Activated T-cell treated with anti-CD3 and anti-CD28 coated beads, Interleukin-2, amount 50 U/mL, for 4 hours (primary cell): ENCODE data around the gene PARVB. TPM values are rescaled to one million over a fixed set of nuclear protein-coding genes. Genes with fewer than 3 reads are reported as not detected.

ENCODE experiments used
- ATAC-seq, 2 donors: fragments of 200-7000 bp; cut with Tn5 transposase; one replicate each; pipeline ENCODE4 v1.10.0; 2021
- DNase-seq: peaks from one replicate; pipeline ENCODE4 v3.0.0-alpha.2; 2020
- H3K27me3 Mint-ChIP-seq: one replicate; pipeline ENCODE4 v1.8.0; 2021; ENCODE audit warnings: low read depth, mixed read lengths
- H3K36me3 Mint-ChIP-seq: one replicate; pipeline ENCODE4 v1.8.0; 2022; ENCODE audit warnings: mixed read lengths; ENCODE audit not compliant: insufficient read depth
- H3K4me1 Mint-ChIP-seq: one replicate; pipeline ENCODE4 v1.8.0; 2021; ENCODE audit warnings: low read depth, mixed read lengths
- H3K4me3 Mint-ChIP-seq: one replicate; pipeline ENCODE4 v1.8.0; 2021; ENCODE audit warnings: mild to moderate bottlenecking, moderate library complexity, mixed read lengths
- H3K9me3 Mint-ChIP-seq: one replicate; pipeline ENCODE4 v1.8.0; 2021; ENCODE audit warnings: mixed read lengths
- total RNA-seq, 3 donors: library from RNA; stranded (reverse); gene quantifications; one replicate each; pipeline ENCODE4 v1.2.1, GENCODE V29; 2021

The PARVB gene
- total RNA-seq, 3 donors from 2014 or later: 15.1 to 21.5 (median 19.6) TPM

DNA sequence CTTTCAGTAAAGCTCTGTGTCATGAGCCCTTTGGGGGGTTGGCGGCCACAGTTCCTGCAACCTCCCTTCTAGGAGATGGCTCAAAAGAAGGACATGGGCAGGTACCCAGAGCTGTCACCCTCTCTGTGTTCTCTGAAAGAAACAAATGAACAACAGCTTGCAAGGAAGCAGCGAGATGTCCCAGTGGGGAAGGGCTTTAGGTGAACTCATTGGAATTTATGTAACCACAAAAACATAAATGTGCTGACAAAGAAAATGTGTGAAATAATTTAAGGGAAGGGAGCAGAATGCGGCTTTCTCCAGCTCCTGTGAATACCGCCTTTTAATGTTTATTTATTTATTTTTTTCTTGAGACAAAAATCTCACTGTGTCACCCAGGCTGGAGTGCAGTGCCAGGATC, 159.9 kb downstream of the PARVB start:
- Mint-ChIP-seq H3K4me3 (no peak overlapping the region), H3K9me3 (no peaks in the 10 kb centered on the region), H3K36me3 (peaks cover 3% of the 10 kb centered on the region)

DNA sequence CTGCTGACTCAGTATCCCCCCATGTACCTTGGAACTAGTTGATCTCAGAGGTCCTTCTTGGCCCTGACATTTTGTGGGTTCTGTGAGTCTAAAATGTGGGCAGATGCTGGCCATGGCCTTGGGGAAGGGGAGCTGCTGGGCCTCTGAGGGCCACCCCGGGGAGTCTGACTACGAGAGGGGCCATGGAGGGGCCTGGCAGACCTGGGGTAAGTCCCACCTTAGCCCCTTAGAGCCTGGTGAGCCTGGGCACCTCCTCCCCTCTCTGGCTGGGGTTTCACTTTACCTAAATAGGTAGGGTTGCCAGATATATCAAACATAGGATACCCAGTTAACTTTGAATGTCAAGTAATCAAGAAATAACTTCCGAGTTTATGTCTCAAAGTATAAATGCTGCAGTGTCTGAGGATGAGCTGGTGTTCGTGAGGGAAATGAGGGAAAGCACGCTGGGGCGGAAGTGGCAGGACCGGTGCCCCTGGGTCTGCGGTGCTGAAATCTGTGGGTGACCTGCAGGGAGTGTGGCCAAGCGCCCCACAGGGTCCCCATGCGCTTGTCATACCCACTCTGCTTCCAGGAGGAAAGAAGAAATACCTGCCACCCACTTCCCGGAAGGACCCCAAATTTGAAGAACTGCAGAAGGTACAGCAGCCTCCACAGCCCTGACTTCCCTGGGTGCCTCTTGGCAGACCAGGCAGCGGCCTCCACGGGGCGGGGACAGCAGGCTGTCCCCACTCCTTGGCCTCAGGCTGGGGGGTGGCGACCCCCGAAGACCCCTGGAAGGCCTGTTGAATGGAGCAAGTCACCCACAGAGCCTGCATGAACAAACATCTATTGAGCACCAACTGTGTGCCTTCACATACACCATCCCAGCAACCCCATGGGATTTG, 161.4 kb downstream of the PARVB start:
- no peak overlapping the region for H3K4me3 Mint-ChIP-seq
- no peaks in the 10 kb centered on the region for H3K27me3 Mint-ChIP-seq
- peaks cover 3% of the 10 kb centered on the region for H3K36me3 Mint-ChIP-seq
- H3K4me1 Mint-ChIP-seq: peaks cover 23% of the 10 kb centered on the region
- ATAC-seq (no peak), DNase-seq (no peak)
- H3K9me3 Mint-ChIP-seq: no peaks in the 10 kb centered on the region

More for the DNA sequence above, 159.9 kb downstream of the PARVB start:
- Mint-ChIP-seq H3K27me3 (no peaks in the 10 kb centered on the region), H3K4me1 (peaks cover 27% of the 10 kb centered on the region)
- no peak for DNase-seq
- ATAC-seq: no peak

DNA sequence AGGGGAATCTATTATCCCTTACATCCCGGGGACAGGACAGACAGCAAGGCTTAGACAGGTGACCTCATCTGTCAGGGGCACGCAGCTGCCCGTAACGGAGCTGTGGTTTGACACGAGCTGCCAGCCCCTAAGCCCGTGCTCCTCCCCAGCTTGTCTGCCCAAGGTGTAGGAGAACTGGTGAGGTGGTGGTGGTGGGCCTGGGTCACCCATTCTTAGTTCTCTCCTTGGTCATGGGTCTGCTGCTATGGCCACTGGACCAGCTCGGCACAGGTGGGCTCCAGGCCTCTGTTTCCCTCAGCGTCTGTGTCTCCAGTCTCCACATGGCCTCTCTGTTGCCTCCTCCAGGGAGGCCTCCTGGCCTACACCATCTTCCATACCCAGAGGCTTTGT, 162.0 kb downstream of the PARVB start:
- peaks cover 3% of the 10 kb centered on the region for H3K36me3 Mint-ChIP-seq
- DNase-seq (no peak), ATAC-seq (no peak)
- H3K9me3 Mint-ChIP-seq: no peaks in the 10 kb centered on the region
- no peaks in the 10 kb centered on the region for H3K27me3 Mint-ChIP-seq
- no peak overlapping the region for H3K4me3 Mint-ChIP-seq
- H3K4me1 Mint-ChIP-seq: peaks cover 21% of the 10 kb centered on the region

DNA sequence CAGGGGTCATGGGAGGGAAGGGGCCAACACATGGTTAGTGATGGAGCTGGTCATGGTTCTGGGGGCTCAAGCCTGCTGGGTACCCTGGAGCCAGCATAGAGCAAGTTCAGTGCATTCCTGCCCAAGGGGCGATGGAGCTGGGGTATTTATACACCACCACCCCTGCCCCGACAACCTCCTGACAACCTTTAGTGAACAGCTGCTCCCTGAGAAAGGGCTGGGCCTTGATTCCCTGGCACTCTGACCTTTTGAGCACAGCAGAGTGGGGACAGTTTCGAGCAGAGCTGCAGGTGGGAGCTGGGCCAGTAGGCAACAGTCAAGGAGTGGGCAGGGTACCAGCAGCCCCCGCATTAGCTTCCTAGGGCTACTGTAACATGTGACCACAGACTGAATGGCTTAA, 162.6 kb downstream of the PARVB start:
- Mint-ChIP-seq H3K36me3 (peaks cover 3% of the 10 kb centered on the region), H3K4me1 (peaks cover 23% of the 10 kb centered on the region), H3K4me3 (no peak overlapping the region), H3K9me3 (no peaks in the 10 kb centered on the region), H3K27me3 (no peaks in the 10 kb centered on the region)
- no peak for ATAC-seq
- DNase-seq: no peak

DNA sequence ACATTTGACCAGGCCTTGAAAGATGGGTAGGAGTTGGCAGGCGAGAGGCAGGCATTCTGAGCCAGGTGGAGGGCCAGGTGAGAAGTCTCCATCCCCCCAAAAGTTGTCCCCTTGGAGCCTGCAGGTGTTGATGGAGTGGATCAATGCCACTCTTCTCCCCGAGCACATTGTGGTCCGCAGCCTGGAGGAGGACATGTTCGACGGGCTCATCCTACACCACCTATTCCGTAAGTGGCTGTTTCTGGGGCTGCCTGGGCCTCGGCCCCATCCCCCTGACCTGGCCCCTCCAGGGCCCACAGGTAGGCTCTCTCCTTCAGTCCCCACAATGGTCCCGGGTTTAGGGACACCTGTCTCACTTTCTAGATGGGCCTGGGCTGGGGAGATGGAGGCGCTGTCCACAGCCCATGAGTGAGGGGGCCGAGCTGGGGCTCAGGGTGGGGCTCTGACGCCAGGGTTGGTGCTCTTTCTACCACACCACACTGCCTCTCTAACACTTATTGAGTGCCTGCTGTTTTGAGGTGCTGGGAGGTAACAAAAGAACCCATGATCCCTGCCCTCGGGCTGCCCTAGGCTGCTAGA, 163.6 kb downstream of the PARVB start:
- Mint-ChIP-seq H3K36me3 (peaks cover 3% of the 10 kb centered on the region), H3K9me3 (no peaks in the 10 kb centered on the region), H3K4me1 (peaks cover 23% of the 10 kb centered on the region), H3K27me3 (no peaks in the 10 kb centered on the region), H3K4me3 (no peak overlapping the region)
- DNase-seq (no peak), ATAC-seq (no peak)

DNA sequence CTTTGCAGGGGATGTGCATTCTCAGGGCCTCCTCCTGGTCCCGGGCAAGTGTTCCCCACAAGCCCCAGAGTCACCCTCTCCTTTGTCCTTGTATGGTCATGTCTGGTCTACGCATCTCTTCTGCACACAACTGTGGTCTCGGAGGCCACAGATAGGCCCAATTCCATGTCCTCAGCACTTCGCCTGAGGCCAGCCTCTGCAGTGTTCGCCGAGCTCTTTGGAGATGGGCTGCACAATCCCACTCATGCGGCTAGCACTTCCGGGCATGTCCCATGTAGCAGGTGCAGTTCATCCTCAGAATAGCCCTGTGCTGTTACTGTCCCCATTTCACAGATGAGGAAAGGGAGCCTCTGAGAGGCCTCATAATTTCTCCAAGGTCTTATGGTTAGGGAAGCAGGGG, 164.2 kb downstream of the PARVB start:
- Mint-ChIP-seq H3K27me3 (no peaks in the 10 kb centered on the region), H3K9me3 (no peaks in the 10 kb centered on the region), H3K4me3 (no peak overlapping the region), H3K36me3 (peaks cover 3% of the 10 kb centered on the region), H3K4me1 (peaks cover 27% of the 10 kb centered on the region)
- DNase-seq (no peak), ATAC-seq (no peak)

DNA sequence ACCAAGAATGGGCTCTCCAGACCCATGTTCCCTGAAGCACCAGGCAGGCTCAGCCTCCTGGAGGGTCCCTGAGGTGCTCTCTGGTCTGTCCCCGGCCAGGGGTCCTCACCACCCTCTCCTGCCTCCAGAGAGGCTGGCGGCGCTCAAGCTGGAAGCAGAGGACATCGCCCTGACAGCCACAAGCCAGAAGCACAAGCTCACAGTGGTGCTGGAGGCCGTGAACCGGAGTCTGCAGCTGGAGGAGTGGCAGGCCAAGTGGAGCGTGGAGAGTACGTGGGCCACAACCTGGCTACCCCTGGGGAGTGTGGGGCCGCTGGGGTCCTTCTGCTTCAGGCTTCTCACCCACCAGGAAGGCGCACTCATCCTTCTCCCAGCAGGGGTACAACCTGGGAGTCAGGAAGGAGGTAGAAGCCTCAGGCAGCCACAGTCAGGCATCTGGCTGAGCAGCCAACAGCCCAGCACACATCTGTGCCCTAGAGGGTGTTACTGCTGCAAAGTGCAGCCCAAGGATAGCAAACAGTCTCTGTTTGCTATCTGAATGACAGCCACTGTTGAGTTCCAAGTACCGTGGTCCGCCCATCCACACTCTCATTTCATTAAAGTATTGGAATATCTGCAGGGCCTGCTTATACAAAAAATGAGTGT, 165.0 kb downstream of the PARVB start:
- ATAC-seq: no peak
- Mint-ChIP-seq H3K9me3 (no peaks in the 10 kb centered on the region), H3K36me3 (peaks cover 6% of the 10 kb centered on the region), H3K4me3 (no peak overlapping the region), H3K4me1 (peaks cover 27% of the 10 kb centered on the region), H3K27me3 (no peaks in the 10 kb centered on the region)
- no peak for DNase-seq

DNA sequence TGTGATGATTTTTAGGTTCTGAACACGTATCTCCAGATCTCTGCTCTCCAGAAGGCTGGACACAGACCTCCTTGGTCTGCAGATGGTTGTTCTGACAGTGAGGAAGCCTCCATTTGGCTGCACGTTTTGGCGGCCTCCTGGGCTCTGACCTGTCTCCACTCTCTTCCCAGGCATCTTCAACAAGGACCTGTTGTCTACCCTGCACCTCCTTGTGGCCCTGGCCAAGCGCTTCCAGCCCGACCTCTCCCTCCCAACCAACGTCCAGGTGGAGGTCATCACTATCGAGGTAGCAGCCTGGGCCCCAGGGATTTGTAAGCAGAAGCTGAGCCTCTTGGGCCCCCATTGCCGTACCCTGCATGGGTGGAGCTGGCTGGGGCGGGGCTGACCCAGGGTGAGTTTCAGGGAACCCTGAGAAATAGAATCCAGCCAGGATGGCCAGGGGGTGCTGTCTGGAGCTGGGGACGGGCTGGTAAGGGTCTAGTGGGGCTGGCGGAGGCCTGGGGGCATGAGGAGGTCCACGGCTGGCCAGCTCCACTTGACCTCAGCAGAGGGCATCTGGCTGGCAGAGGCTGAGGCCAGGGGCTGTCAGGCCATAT, 166.4 kb downstream of the PARVB start:
- Mint-ChIP-seq H3K4me3 (no peak overlapping the region), H3K4me1 (peaks cover 35% of the 10 kb centered on the region), H3K36me3 (peaks cover 10% of the 10 kb centered on the region), H3K27me3 (no peaks in the 10 kb centered on the region), H3K9me3 (no peaks in the 10 kb centered on the region)
- ATAC-seq: no peak
- DNase-seq: no peak

DNA sequence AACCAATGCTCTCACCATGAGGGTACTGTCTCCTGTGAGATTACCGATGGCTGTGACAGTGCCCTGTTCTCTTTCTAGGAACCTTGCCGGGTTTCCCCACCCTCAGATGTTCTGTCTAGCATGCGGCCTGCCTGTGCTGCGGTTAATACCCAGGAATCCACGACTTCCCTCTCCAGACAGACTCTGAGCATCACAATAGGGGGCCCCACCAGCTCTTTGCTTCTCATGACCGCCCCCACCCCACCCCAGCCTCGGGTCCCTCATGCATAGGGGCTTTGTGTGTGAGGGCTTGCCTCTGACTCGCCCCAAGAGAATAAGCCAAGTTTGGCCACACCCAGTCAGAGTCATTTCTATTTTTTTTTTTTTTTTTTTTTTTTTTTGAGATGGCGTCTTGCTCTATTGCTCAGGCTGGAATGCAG, 166.9 kb downstream of the PARVB start:
- peaks cover 35% of the 10 kb centered on the region for H3K4me1 Mint-ChIP-seq

DNA sequence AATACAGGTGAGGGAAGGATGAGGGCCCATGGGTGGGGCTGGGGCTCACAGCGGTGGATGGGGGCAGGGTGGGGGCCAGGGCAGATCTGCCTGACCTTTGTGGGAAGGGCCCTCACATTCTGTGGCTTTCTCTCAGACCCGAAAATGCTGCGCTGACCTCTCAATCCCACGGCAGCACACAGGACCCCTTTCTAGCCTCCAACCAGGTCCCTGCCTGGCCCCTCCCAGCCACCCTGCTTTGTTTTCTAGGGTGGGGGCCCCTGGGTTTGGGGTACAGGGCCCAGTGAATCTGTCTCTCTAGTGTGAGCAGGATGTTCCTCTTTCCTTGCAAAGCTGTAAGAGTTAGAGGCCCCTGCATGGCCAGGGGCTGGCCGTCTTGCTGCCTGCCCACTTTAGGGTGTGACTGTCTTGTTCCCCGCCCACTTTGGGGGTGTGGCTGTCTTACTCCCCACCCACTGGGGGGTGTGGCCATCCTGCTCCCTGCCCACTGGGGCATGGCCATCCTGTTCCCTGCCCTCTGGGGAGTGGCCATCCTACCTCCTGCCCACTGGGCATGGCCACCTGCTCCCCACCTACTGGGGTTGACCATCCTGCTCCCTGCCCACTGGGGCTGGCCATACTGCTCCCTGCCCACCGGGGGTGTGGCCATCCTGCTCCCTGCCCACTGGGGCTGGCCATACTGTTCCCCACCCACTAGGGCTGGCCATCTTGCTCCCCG, 168.2 kb downstream of the PARVB start:
- no peak for DNase-seq
- peaks cover 13% of the 10 kb centered on the region for H3K36me3 Mint-ChIP-seq
- H3K27me3 Mint-ChIP-seq: no peaks in the 10 kb centered on the region
- H3K4me1 Mint-ChIP-seq: peaks cover 35% of the 10 kb centered on the region
- H3K4me3 Mint-ChIP-seq: no peak overlapping the region
- no peak for ATAC-seq
- H3K9me3 Mint-ChIP-seq: no peaks in the 10 kb centered on the region

More for the DNA sequence above, 166.9 kb downstream of the PARVB start:
- ATAC-seq (peak; percentile 76 to 81), DNase-seq (no peak)
- H3K9me3 Mint-ChIP-seq: no peaks in the 10 kb centered on the region
- H3K27me3 Mint-ChIP-seq: no peaks in the 10 kb centered on the region
- H3K4me3 Mint-ChIP-seq: no peak overlapping the region
- peaks cover 12% of the 10 kb centered on the region for H3K36me3 Mint-ChIP-seq

DNA sequence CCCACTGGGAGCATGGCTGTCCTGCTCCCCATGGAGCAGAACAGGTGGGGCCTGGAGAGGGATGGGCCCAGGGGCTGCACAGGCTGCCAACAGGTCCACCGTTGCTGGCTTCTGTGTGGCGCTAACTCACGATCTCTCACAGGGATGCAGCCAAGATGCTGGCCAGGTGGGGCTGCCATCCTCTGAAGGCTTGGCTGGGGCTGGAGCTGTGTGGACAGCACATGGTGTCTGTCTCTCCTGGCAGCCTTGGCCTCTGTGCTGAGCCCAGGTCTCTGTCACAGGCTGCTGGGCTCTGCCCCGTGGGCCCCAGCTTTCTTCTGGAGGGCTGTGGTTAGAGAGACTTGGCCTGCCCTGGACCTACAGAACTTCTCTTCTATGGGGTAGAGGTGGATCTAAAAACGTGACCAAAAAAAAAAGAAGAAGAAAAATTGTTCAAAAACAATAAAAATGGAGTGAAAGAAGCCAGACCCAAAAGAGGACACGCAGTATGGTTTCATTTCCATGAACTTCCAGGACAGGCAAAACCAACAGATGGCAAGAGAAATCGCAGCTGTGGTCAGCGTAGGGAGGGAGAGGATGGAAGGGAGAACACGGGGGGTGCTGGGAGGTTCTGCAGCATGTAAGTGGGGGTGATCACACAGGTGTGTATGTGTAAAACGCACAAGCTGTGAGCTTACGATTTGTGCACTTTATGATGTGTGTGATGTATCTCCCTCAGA, 168.9 kb downstream of the PARVB start:
- peaks cover 35% of the 10 kb centered on the region for H3K4me1 Mint-ChIP-seq
- no peaks in the 10 kb centered on the region for H3K27me3 Mint-ChIP-seq
- peak overlapping the region; percentile 24 for H3K4me3 Mint-ChIP-seq
- DNase-seq (no peak), ATAC-seq (peak; percentile 4 to 7)
- peaks cover 15% of the 10 kb centered on the region for H3K36me3 Mint-ChIP-seq
- no peaks in the 10 kb centered on the region for H3K9me3 Mint-ChIP-seq

DNA sequence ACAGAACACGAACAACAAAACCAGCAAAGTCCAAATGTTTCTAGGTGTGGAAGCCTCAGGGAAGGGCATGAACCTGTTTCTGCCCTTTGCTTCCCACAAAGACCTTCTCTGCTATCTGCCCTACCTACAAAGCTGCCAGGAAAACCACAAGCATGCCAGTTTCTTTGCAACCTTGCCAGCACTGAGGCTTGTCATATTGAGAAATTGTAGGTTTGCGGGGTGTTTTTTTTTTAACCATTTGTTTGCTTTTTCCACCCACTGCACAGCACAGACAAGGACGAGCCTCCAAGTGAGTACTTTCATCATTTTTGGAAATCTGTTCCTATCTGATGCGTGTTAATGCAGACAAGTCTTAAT, 169.4 kb downstream of the PARVB start:
- Mint-ChIP-seq H3K4me1 (peaks cover 35% of the 10 kb centered on the region), H3K27me3 (no peaks in the 10 kb centered on the region), H3K9me3 (no peaks in the 10 kb centered on the region), H3K4me3 (no peak overlapping the region), H3K36me3 (peaks cover 18% of the 10 kb centered on the region)
- DNase-seq (no peak), ATAC-seq (peak; percentile 28 to 41)

DNA sequence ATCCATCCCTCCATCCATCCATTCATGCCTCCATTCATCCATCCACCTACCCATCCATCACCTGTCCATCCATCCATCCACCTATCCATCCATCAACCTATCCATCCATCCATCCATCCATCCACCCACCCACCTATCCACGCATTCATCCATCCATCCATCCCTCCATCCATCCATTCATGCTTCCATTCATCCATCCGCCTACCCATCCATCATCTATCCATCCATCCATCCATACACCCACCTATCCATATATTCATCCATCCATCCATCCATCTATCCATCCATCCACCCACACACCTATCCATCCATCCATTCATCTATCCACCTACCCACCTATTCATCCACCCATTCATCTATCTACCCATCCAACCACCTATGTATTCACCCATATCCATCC, 170.5 kb downstream of the PARVB start:
- no peak for ATAC-seq
- no peaks in the 10 kb centered on the region for H3K9me3 Mint-ChIP-seq
- no peak overlapping the region for H3K4me3 Mint-ChIP-seq

More for the DNA sequence above, 170.5 kb downstream of the PARVB start:
- H3K4me1 Mint-ChIP-seq: peaks cover 37% of the 10 kb centered on the region
- no peak for DNase-seq
- no peaks in the 10 kb centered on the region for H3K27me3 Mint-ChIP-seq
- peaks cover 24% of the 10 kb centered on the region for H3K36me3 Mint-ChIP-seq
